HEK293 (cell line): ENCODE results near the gene TBCEL.

Source experiments
- CTCF ChIA-PET: fragments of 350-600 bp; formaldehyde crosslinking; extraction: SDS; loops from one replicate; lab custom pipeline; 2021; ENCODE audit warnings: antibody characterized with exemption; lab: Yijun Ruan, JAX
- POLR2A ChIA-PET: fragments of 300-600 bp; formaldehyde crosslinking; extraction: SDS; loops from one replicate; lab custom pipeline; 2020; ENCODE audit warnings: antibody characterized with exemption, inconsistent platforms; lab: Yijun Ruan, JAX
- H3K27ac ChIP-seq: fragments of 200-500 bp; sonication (Bioruptor generic); 2 replicates; pipeline ENCODE4 v1.5.1; 2014; ENCODE audit warnings: low read depth, low read length, control low read depth, inconsistent platforms; ENCODE audit errors: extremely low read depth
- H3K36me3 ChIP-seq, 2 experiments: fragments of 200-500 bp in 1 of 2; sonication (Bioruptor generic) in 1 of 2; 1 replicate in 1 of 2; 2 replicates in 1 of 2; pipeline ENCODE4 v1.5.1; 2014 to 2017; ENCODE audit warnings: inconsistent platforms in 2 of 2, low read length in 2 of 2; ENCODE audit not compliant: control insufficient read depth in 2 of 2, insufficient read depth in 1 of 2
- H3K4me1 ChIP-seq: fragments of 200-500 bp; sonication (Bioruptor generic); 2 replicates; pipeline ENCODE4 v1.5.1; 2014; ENCODE audit warnings: mild to moderate bottlenecking, low read length, inconsistent platforms; ENCODE audit not compliant: control insufficient read depth, insufficient read depth
- H3K4me3 ChIP-seq: 2 replicates; pipeline ENCODE4 v1.5.1; 2011; ENCODE audit warnings: low read depth, mild to moderate bottlenecking, control low read depth, low read length, moderate library complexity
- H3K9me3 ChIP-seq: fragments of 200-500 bp; sonication (Bioruptor generic); 2 replicates; pipeline ENCODE4 v1.5.1; 2014; ENCODE audit warnings: low read depth, low read length, inconsistent platforms; ENCODE audit not compliant: control insufficient read depth, insufficient read depth
- BCL11B ChIP-seq: fragments of 450-650 bp; formaldehyde crosslinking; IDR thresholded peaks from 2 replicates; pipeline ENCODE4 v1.5.1; 2016; ENCODE audit warnings: low read depth, missing biosample characterization, missing genetic modification characterization
- GLI4 ChIP-seq: fragments of 450-650 bp; formaldehyde crosslinking; IDR thresholded peaks from 2 replicates; pipeline ENCODE4 v1.5.1; 2016; ENCODE audit warnings: missing biosample characterization, missing genetic modification characterization
- HOXA7 ChIP-seq: sonication (generic); formaldehyde crosslinking; IDR thresholded peaks from 2 replicates; pipeline ENCODE4 v1.8.1; 2022; ENCODE audit warnings: missing genetic modification reagents, borderline replicate concordance
- SP3 ChIP-seq: fragments of 450-650 bp; formaldehyde crosslinking; IDR thresholded peaks from 2 replicates; pipeline ENCODE4 v1.5.1; 2016; ENCODE audit warnings: missing biosample characterization, missing genetic modification characterization
- ZEB2 ChIP-seq: fragments of 450-650 bp; formaldehyde crosslinking; IDR thresholded peaks from 2 replicates; pipeline ENCODE4 v1.5.1; 2016; ENCODE audit warnings: missing biosample characterization, missing genetic modification characterization
- ZFP69B ChIP-seq: fragments of 450-650 bp; formaldehyde crosslinking; IDR thresholded peaks from 2 replicates; pipeline ENCODE4 v1.5.1; 2016; ENCODE audit warnings: missing biosample characterization, missing genetic modification characterization
- ZNF140 ChIP-seq: fragments of 450-650 bp; formaldehyde crosslinking; IDR thresholded peaks from 2 replicates; pipeline ENCODE4 v1.5.1; 2016; ENCODE audit warnings: missing biosample characterization, missing genetic modification characterization
- ZNF341 ChIP-seq: fragments of 450-650 bp; formaldehyde crosslinking; IDR thresholded peaks from 2 replicates; pipeline ENCODE4; 2016; ENCODE audit warnings: low read depth, missing biosample characterization, missing genetic modification characterization
- ZNF366 ChIP-seq: fragments of 450-650 bp; formaldehyde crosslinking; conservative IDR thresholded peaks from 2 replicates; pipeline ENCODE4 v1.5.1; 2016; ENCODE audit warnings: missing biosample characterization, missing genetic modification characterization
- ZNF521 ChIP-seq: fragments of 450-650 bp; formaldehyde crosslinking; IDR thresholded peaks from 2 replicates; pipeline ENCODE4 v1.5.1; 2017; ENCODE audit warnings: missing biosample characterization, mild to moderate bottlenecking, missing genetic modification characterization
- ZNF561 ChIP-seq: fragments of 450-650 bp; IDR thresholded peaks from 2 replicates; pipeline ENCODE4 v1.5.1; 2018; ENCODE audit warnings: missing biosample characterization, missing genetic modification characterization, borderline replicate concordance
- ZNF623 ChIP-seq: fragments of 450-650 bp; formaldehyde crosslinking; IDR thresholded peaks from 2 replicates; pipeline ENCODE4 v1.5.1; 2016; ENCODE audit warnings: missing biosample characterization, missing genetic modification characterization
- ZNF76 ChIP-seq: fragments of 450-650 bp; formaldehyde crosslinking; IDR thresholded peaks from 2 replicates; pipeline ENCODE4; 2016; ENCODE audit warnings: low read depth, missing biosample characterization, missing genetic modification characterization, borderline replicate concordance
- ZNF792 ChIP-seq: fragments of 450-650 bp; formaldehyde crosslinking; IDR thresholded peaks from 2 replicates; pipeline ENCODE4 v1.5.1; 2016; ENCODE audit warnings: missing biosample characterization, missing genetic modification characterization
- ZXDB ChIP-seq: fragments of 450-650 bp; formaldehyde crosslinking; IDR thresholded peaks from 2 replicates; pipeline ENCODE4 v1.5.1; 2016; ENCODE audit warnings: missing biosample characterization, missing genetic modification characterization
- TF ChIP-seq, protein P1 (sequence below): fragments of 450-650 bp; formaldehyde crosslinking; IDR thresholded peaks from 2 replicates; pipeline ENCODE4 v1.5.1; 2016; ENCODE audit warnings: missing biosample characterization, missing genetic modification characterization
- TF ChIP-seq, protein P2 (sequence below): fragments of 450-650 bp; formaldehyde crosslinking; IDR thresholded peaks from 2 replicates; pipeline ENCODE4 v1.5.1; 2016; ENCODE audit warnings: missing biosample characterization, missing genetic modification characterization
- TF ChIP-seq, protein P3 (sequence below): fragments of 450-650 bp; formaldehyde crosslinking; IDR thresholded peaks from 2 replicates; pipeline ENCODE4 v1.5.1; 2016; ENCODE audit warnings: missing biosample characterization, missing genetic modification characterization
- TF ChIP-seq, protein P4 (sequence below): fragments of 450-650 bp; formaldehyde crosslinking; IDR thresholded peaks from 2 replicates; pipeline ENCODE4 v1.5.1; 2016; ENCODE audit warnings: missing biosample characterization, missing genetic modification characterization
- TF ChIP-seq, protein P5 (sequence below): IDR thresholded peaks from 2 replicates; pipeline ENCODE4 v1.6.1; 2011; ENCODE audit warnings: mild to moderate bottlenecking, low read depth, low read length, borderline replicate concordance
- TF ChIP-seq, protein P6 (sequence below): fragments of 450-650 bp; formaldehyde crosslinking; IDR thresholded peaks from 2 replicates; pipeline ENCODE4 v1.5.1; 2016; ENCODE audit warnings: missing biosample characterization, missing genetic modification characterization
- TF ChIP-seq, protein P7 (sequence below): fragments of 450-650 bp; formaldehyde crosslinking; IDR thresholded peaks from 2 replicates; pipeline ENCODE4 v1.5.1; 2016; ENCODE audit warnings: missing biosample characterization, missing genetic modification characterization

Gene TBCEL

DNA sequence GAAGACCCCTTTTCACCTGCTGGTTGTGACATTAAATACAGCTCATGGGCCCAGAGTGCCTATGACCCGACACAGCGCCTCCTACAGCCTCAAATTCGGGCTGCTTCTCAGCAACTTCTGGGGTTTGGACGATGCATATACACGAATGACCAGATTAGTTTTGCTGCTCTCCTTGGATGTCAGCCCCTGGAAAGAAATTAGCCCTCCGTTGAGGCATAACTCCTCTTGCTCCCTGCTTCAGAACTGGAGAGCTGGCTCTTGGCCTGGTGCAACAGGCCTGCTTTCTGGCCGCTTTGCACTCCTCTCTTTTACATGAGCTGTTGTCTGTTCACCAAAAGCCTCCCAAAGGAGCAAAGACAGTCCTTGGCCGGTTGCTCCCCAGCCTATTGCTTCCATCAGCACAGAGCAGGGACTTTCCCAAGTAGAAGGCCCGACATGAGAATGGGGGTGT lies 80.4 kb downstream of the TBCEL start:
- H3K27ac ChIP-seq = no peak overlapping the region
- ChIA-PET POLR2A (no interaction called here), CTCF (interaction anchor here (0.5 to 0.7 kb wide), 3 partner anchors 9 to 159 kb away, joined by 3 to 5 read pairs (median 3); no protein-coding TSS in a partner anchor)

DNA sequence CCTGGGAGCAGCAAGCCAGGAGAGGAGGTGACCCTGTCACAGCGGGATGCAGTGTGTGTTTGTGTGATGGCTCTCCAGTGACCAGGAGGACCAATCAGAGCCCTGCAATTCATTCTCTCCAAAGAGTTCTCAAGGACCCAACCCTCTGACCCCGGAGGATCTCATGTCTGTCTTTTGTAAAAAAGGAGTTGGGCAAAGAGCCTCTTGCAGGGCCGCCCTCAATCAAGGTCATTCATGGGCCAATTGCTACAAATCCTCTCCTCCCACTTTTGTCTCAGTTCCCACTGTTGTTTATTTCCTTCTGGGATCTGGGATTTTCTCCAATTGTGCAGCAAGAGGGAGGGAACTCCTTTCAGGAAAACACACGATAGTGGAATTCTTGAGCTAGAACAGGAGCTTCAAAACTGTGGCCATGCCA lies 81.2 kb downstream of the TBCEL start:
- H3K27ac ChIP-seq = no peak overlapping the region
- H3K4me3 ChIP-seq = no peak overlapping the region
- H3K36me3 ChIP-seq = no peaks in the 10 kb centered on the region
- TF ChIP-seq ZNF623 (tag by site-specific recombination) = no peak
- no peak for TF ChIP-seq ZNF366 (tag by site-specific recombination)
- TF ChIP-seq ZXDB (tag by site-specific recombination) = no peak
- TF ChIP-seq, protein P1, sequence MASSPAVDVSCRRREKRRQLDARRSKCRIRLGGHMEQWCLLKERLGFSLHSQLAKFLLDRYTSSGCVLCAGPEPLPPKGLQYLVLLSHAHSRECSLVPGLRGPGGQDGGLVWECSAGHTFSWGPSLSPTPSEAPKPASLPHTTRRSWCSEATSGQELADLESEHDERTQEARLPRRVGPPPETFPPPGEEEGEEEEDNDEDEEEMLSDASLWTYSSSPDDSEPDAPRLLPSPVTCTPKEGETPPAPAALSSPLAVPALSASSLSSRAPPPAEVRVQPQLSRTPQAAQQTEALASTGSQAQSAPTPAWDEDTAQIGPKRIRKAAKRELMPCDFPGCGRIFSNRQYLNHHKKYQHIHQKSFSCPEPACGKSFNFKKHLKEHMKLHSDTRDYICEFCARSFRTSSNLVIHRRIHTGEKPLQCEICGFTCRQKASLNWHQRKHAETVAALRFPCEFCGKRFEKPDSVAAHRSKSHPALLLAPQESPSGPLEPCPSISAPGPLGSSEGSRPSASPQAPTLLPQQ = no peak
- TF ChIP-seq ZFP69B = no peak
- TF ChIP-seq ZEB2 (tag by site-specific recombination) = no peak
- TF ChIP-seq HOXA7 = no peak
- TF ChIP-seq ZNF561 (tag by site-specific recombination) = no peak
- no peak for TF ChIP-seq ZNF521 (tag by site-specific recombination)
- no peak for TF ChIP-seq ZNF140 (tag by site-specific recombination)
- no peak for TF ChIP-seq GLI4 (tag by site-specific recombination)
- TF ChIP-seq, protein P2, sequence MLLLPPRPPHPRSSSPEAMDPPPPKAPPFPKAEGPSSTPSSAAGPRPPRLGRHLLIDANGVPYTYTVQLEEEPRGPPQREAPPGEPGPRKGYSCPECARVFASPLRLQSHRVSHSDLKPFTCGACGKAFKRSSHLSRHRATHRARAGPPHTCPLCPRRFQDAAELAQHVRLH = no peak
- TF ChIP-seq, protein P3, sequence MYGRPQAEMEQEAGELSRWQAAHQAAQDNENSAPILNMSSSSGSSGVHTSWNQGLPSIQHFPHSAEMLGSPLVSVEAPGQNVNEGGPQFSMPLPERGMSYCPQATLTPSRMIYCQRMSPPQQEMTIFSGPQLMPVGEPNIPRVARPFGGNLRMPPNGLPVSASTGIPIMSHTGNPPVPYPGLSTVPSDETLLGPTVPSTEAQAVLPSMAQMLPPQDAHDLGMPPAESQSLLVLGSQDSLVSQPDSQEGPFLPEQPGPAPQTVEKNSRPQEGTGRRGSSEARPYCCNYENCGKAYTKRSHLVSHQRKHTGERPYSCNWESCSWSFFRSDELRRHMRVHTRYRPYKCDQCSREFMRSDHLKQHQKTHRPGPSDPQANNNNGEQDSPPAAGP (tag by site-specific recombination) = no peak
- TF ChIP-seq, protein P4, sequence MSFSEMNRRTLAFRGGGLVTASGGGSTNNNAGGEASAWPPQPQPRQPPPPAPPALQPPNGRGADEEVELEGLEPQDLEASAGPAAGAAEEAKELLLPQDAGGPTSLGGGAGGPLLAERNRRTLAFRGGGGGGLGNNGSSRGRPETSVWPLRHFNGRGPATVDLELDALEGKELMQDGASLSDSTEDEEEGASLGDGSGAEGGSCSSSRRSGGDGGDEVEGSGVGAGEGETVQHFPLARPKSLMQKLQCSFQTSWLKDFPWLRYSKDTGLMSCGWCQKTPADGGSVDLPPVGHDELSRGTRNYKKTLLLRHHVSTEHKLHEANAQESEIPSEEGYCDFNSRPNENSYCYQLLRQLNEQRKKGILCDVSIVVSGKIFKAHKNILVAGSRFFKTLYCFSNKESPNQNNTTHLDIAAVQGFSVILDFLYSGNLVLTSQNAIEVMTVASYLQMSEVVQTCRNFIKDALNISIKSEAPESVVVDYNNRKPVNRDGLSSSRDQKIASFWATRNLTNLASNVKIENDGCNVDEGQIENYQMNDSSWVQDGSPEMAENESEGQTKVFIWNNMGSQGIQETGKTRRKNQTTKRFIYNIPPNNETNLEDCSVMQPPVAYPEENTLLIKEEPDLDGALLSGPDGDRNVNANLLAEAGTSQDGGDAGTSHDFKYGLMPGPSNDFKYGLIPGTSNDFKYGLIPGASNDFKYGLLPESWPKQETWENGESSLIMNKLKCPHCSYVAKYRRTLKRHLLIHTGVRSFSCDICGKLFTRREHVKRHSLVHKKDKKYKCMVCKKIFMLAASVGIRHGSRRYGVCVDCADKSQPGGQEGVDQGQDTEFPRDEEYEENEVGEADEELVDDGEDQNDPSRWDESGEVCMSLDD (tag by site-specific recombination) = no peak
- no peak for TF ChIP-seq BCL11B (tag by site-specific recombination)
- no peak for TF ChIP-seq ZNF76 (tag by site-specific recombination)
- TF ChIP-seq, all 188 proteins: peak for 0
- H3K4me1 ChIP-seq = peaks cover 2% of the 10 kb centered on the region; the same call in 1 of the 2 replicates
- ChIA-PET CTCF (interaction anchor here (1.1 to 1.8 kb wide), 2 partner anchors 25 to 175 kb away, joined by 4 read pairs; no protein-coding TSS in a partner anchor), POLR2A (no interaction called here)
- no peaks in the 10 kb centered on the region for H3K9me3 ChIP-seq

More for the DNA sequence above, 80.4 kb downstream of the TBCEL start:
- Histone ChIP-seq H3K36me3 (no peaks in the 10 kb centered on the region), H3K4me1 (peaks cover 2% of the 10 kb centered on the region; the same call in 1 of the 2 replicates), H3K9me3 (no peaks in the 10 kb centered on the region), H3K4me3 (no peak overlapping the region)
- TF ChIP-seq, protein P5, sequence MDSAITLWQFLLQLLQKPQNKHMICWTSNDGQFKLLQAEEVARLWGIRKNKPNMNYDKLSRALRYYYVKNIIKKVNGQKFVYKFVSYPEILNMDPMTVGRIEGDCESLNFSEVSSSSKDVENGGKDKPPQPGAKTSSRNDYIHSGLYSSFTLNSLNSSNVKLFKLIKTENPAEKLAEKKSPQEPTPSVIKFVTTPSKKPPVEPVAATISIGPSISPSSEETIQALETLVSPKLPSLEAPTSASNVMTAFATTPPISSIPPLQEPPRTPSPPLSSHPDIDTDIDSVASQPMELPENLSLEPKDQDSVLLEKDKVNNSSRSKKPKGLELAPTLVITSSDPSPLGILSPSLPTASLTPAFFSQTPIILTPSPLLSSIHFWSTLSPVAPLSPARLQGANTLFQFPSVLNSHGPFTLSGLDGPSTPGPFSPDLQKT = no peak
- TF ChIP-seq, protein P6, sequence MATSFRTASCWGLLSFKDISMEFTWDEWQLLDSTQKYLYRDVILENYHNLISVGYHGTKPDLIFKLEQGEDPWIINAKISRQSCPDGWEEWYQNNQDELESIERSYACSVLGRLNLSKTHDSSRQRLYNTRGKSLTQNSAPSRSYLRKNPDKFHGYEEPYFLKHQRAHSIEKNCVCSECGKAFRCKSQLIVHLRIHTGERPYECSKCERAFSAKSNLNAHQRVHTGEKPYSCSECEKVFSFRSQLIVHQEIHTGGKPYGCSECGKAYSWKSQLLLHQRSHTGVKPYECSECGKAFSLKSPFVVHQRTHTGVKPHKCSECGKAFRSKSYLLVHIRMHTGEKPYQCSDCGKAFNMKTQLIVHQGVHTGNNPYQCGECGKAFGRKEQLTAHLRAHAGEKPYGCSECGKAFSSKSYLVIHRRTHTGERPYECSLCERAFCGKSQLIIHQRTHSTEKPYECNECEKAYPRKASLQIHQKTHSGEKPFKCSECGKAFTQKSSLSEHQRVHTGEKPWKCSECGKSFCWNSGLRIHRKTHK (tag by site-specific recombination) = no peak
- TF ChIP-seq BCL11B (tag by site-specific recombination) (no peak), SP3 (tag by site-specific recombination) (no peak), ZNF341 (tag by site-specific recombination) (no peak), ZNF792 (tag by site-specific recombination) (no peak)
- TF ChIP-seq, protein P7, sequence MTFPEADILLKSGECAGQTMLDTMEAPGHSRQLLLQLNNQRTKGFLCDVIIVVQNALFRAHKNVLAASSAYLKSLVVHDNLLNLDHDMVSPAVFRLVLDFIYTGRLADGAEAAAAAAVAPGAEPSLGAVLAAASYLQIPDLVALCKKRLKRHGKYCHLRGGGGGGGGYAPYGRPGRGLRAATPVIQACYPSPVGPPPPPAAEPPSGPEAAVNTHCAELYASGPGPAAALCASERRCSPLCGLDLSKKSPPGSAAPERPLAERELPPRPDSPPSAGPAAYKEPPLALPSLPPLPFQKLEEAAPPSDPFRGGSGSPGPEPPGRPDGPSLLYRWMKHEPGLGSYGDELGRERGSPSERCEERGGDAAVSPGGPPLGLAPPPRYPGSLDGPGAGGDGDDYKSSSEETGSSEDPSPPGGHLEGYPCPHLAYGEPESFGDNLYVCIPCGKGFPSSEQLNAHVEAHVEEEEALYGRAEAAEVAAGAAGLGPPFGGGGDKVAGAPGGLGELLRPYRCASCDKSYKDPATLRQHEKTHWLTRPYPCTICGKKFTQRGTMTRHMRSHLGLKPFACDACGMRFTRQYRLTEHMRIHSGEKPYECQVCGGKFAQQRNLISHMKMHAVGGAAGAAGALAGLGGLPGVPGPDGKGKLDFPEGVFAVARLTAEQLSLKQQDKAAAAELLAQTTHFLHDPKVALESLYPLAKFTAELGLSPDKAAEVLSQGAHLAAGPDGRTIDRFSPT = no peak
